H1 (cell line): ENCODE results near the gene GNL2. TPM values are rescaled to one million over a fixed set of nuclear protein-coding genes. Genes with fewer than 3 reads are reported as not detected.

ENCODE experiments used
- ATF2 ChIP-seq: IDR thresholded peaks from 2 replicates; pipeline ENCODE4 v1.6.1; 2012; ENCODE audit warnings: low read length, inconsistent platforms
- RNF2 ChIP-seq: fragments of 200-900, 300-1000 bp; sonication (generic); IDR thresholded peaks from 2 replicates; pipeline ENCODE4 v1.7.1; 2016; ENCODE audit warnings: borderline replicate concordance, low read depth, mild to moderate bottlenecking, antibody characterized with exemption, low read length; ENCODE audit not compliant: poor library complexity, severe bottlenecking; ENCODE audit errors: missing control alignments
- RXRA ChIP-seq: IDR thresholded peaks from 2 replicates; pipeline ENCODE4 v1.6.1; 2011; ENCODE audit warnings: low read depth, mild to moderate bottlenecking, low read length, moderate library complexity; ENCODE audit not compliant: insufficient read depth
- polyA plus RNA-seq, 7 experiments: library from polyadenylated mRNA; depleted of rRNA in 3 of 7; stranded (reverse) in 5 of 7; unstranded in 2 of 7; fragments of >200 nt in 5 of 7; fragments of 200-250 nt in 2 of 7; gene quantifications; 1 replicate in 5 of 7; 2 replicates in 1 of 7; 4 replicates in 1 of 7; pipeline versions ENCODE4 v1.2.1 to v1.2.3, GENCODE V29; 2011 to 2013; ENCODE audit warnings: missing spikeins in 2 of 7, mixed read lengths in 2 of 7
- total RNA-seq: library from RNA; stranded (reverse); fragmentation: NEBNext Ultra II Directional; extraction: Animal tissue kit (Norgen Biotek cat#: 25700); gene quantifications from 2 replicates; pipeline ENCODE4 v1.2.1, GENCODE V29; 2021

Gene GNL2
- total and polyA plus RNA-seq, 2 of the 8 experiments (the other 6 are each of a cell fraction or from before 2014, with no cell fraction given): 22.2 to 88.3 TPM

- no peak for TF ChIP-seq ATF2
- no peak for TF ChIP-seq RNF2
- TF ChIP-seq RXRA: no peak
These were observed 51.2 kb downstream of the GNL2 start (continued) for GRCh38 chr1:37544530-37544929.
